WTC11 (cell line): ENCODE measurements around the gene MYH9.

Source experiments
- FOXP1 ChIP-seq: sonication (generic); formaldehyde crosslinking; IDR thresholded peaks from 2 replicates; pipeline ENCODE4 v1.8.0; 2022; ENCODE audit warnings: missing genetic modification reagents, mild to moderate bottlenecking, moderate library complexity, borderline replicate concordance
- GRHL2 ChIP-seq: fragments of 250-450 bp; sonication (Bioruptor Pico); IDR thresholded peaks from 2 replicates; pipeline ENCODE4 v1.8.0; 2022; ENCODE audit warnings: mild to moderate bottlenecking, moderate library complexity; ENCODE audit not compliant: insufficient replicate concordance, severe bottlenecking
- JAZF1 ChIP-seq: fragments of 250-450 bp; sonication (Bioruptor Pico); IDR thresholded peaks from 2 replicates; pipeline ENCODE4 v1.9.0; 2021; ENCODE audit warnings: moderate library complexity, mild to moderate bottlenecking, inconsistent platforms
- NFATC4 ChIP-seq: fragments of 250-450 bp; sonication (Bioruptor Pico); IDR thresholded peaks from 2 replicates; pipeline ENCODE4 v1.9.0; 2021; ENCODE audit warnings: mild to moderate bottlenecking
- SMAD3 ChIP-seq: sonication (generic); formaldehyde crosslinking; IDR thresholded peaks from 2 replicates; pipeline ENCODE4 v1.8.0; 2022; ENCODE audit warnings: missing genetic modification reagents, mild to moderate bottlenecking, borderline replicate concordance
- TF ChIP-seq, protein P1 (sequence below): sonication (generic); formaldehyde crosslinking; IDR thresholded peaks from 2 replicates; pipeline ENCODE4 v1.8.1; 2022; ENCODE audit warnings: missing genetic modification reagents, borderline replicate concordance
- TF ChIP-seq, protein P2 (sequence below): fragments of 200-600 bp; IDR thresholded peaks from 2 replicates; pipeline ENCODE4 v1.8.0; 2022; ENCODE audit warnings: antibody characterized with exemption
- TF ChIP-seq, protein P3 (sequence below): sonication (generic); formaldehyde crosslinking; conservative IDR thresholded peaks from 2 replicates; pipeline ENCODE4 v1.8.1; 2022; ENCODE audit warnings: mild to moderate bottlenecking, missing genetic modification reagents

DNA sequence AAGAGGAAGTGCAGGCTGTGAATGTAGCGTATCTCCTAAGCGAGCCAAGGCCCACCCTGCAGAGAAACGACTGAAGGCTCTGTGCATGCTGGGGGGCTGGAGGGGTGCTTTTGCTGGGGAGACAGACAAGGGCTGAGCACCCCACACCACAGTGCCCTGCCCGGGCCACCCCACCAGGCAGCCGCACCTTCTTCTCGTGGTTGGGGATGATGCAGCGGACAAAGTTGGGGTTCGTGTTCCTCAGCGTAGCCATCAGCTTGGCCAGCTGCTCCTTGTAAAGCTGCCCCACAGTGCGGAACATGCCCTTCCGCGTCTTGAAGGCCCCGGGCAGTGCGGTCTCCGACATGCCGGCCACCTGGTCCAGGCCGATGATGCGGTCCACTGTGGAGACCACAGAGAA is 81.5 kb downstream of the MYH9 start:
- TF ChIP-seq NFATC4, result no peak
- TF ChIP-seq SMAD3, result no peak
- no peak for TF ChIP-seq FOXP1 (CRISPR knock-in tag)
- TF ChIP-seq, protein P1, sequence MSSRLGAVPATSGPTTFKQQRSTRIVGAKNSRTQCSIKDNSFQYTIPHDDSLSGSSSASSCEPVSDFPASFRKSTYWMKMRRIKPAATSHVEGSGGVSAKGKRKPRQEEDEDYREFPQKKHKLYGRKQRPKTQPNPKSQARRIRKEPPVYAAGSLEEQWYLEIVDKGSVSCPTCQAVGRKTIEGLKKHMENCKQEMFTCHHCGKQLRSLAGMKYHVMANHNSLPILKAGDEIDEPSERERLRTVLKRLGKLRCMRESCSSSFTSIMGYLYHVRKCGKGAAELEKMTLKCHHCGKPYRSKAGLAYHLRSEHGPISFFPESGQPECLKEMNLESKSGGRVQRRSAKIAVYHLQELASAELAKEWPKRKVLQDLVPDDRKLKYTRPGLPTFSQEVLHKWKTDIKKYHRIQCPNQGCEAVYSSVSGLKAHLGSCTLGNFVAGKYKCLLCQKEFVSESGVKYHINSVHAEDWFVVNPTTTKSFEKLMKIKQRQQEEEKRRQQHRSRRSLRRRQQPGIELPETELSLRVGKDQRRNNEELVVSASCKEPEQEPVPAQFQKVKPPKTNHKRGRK (CRISPR knock-in tag), result no peak
- TF ChIP-seq, protein P2, sequence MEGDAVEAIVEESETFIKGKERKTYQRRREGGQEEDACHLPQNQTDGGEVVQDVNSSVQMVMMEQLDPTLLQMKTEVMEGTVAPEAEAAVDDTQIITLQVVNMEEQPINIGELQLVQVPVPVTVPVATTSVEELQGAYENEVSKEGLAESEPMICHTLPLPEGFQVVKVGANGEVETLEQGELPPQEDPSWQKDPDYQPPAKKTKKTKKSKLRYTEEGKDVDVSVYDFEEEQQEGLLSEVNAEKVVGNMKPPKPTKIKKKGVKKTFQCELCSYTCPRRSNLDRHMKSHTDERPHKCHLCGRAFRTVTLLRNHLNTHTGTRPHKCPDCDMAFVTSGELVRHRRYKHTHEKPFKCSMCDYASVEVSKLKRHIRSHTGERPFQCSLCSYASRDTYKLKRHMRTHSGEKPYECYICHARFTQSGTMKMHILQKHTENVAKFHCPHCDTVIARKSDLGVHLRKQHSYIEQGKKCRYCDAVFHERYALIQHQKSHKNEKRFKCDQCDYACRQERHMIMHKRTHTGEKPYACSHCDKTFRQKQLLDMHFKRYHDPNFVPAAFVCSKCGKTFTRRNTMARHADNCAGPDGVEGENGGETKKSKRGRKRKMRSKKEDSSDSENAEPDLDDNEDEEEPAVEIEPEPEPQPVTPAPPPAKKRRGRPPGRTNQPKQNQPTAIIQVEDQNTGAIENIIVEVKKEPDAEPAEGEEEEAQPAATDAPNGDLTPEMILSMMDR, result no peak
- no peak for TF ChIP-seq GRHL2
- no peak for TF ChIP-seq JAZF1 (CRISPR knock-in tag)
- TF ChIP-seq, protein P3, sequence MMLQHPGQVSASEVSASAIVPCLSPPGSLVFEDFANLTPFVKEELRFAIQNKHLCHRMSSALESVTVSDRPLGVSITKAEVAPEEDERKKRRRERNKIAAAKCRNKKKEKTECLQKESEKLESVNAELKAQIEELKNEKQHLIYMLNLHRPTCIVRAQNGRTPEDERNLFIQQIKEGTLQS (CRISPR knock-in tag), result no peak
